Measurements from ENCODE around the gene CACNA1B.

Gene CACNA1B

GRCh38 chr9:137924761-137925369 is 47.3 kb downstream of the CACNA1B start:
- no peak for DNase-seq

GRCh38 chr9:137943655-137944054 is 66.1 kb downstream of the CACNA1B start:
- no peak for DNase-seq

- DNase-seq, result no peak
These were observed 68.0 kb downstream of the CACNA1B start for GRCh38 chr9:137945581-137945980.

- DNase-seq, result no peak
These were observed 69.4 kb downstream of the CACNA1B start for GRCh38 chr9:137946993-137947392.

- DNase-seq, result no peak
These were observed 71.1 kb downstream of the CACNA1B start for GRCh38 chr9:137948642-137949041.

- DNase-seq, result no peak
These were observed 71.7 kb downstream of the CACNA1B start for GRCh38 chr9:137949260-137949659.

- no peak for DNase-seq
These were observed 73.5 kb downstream of the CACNA1B start for GRCh38 chr9:137951107-137951506.

GRCh38 chr9:137951597-137952490 is 74.3 kb downstream of the CACNA1B start:
- DNase-seq, result no peak

GRCh38 chr9:137952976-137953666 is 75.5 kb downstream of the CACNA1B start:
- DNase-seq, result no peak

GRCh38 chr9:137953683-137954438 is 76.3 kb downstream of the CACNA1B start:
- DNase-seq, result no peak

- no peak for DNase-seq
These were observed 77.6 kb downstream of the CACNA1B start for GRCh38 chr9:137955224-137955570.

- DNase-seq, result no peak
These were observed 78.0 kb downstream of the CACNA1B start for GRCh38 chr9:137955586-137955985.

- no peak for DNase-seq
These were observed 78.5 kb downstream of the CACNA1B start for GRCh38 chr9:137956039-137956438.

- DNase-seq, result no peak
These were observed 79.3 kb downstream of the CACNA1B start for GRCh38 chr9:137956688-137957385.

GRCh38 chr9:137959641-137960411 is 82.2 kb downstream of the CACNA1B start:
- DNase-seq, result no peak

GRCh38 chr9:137960496-137960895 is 82.9 kb downstream of the CACNA1B start:
- DNase-seq, result no peak

- no peak for DNase-seq
These were observed 85.9 kb downstream of the CACNA1B start for GRCh38 chr9:137963525-137963924.

- no peak for DNase-seq
These were observed 87.7 kb downstream of the CACNA1B start for GRCh38 chr9:137965177-137965795.

- no peak for DNase-seq
These were observed 89.8 kb downstream of the CACNA1B start for GRCh38 chr9:137967280-137967953.

- DNase-seq, result no peak
These were observed 90.7 kb downstream of the CACNA1B start for GRCh38 chr9:137968235-137968634.

GRCh38 chr9:137969008-137969407 is 91.4 kb downstream of the CACNA1B start:
- DNase-seq, result no peak
